HL-60 (cell line): ENCODE measurements around the gene SPATA31D4.

Experiments used
- DNase-seq, 2 experiments: peaks; one replicate each; pipeline ENCODE4 v3.0.0-alpha.2; 2010 to 2020; ENCODE audit warnings: low read depth in 1 of 2, low spot score in 1 of 2
- H3K27ac ChIP-seq: fragments of 250-450 bp; sonication (Bioruptor Pico); replicated peaks from 2 replicates; pipeline ENCODE4 v1.5.1; 2020; ENCODE audit warnings: mild to moderate bottlenecking, moderate library complexity
- H3K27me3 ChIP-seq: fragments of 250-450 bp; sonication (Bioruptor Pico); 2 replicates; pipeline ENCODE4 v1.5.1; 2021; ENCODE audit warnings: mild to moderate bottlenecking, moderate library complexity; ENCODE audit not compliant: insufficient read depth, poor library complexity, severe bottlenecking
- H3K4me3 ChIP-seq: replicated peaks from 2 replicates; pipeline ENCODE4 v1.5.1; 2011; ENCODE audit warnings: mild to moderate bottlenecking, control low read depth, low read length; ENCODE audit not compliant: insufficient read depth
- GABPA ChIP-seq: IDR thresholded peaks from 2 replicates; pipeline ENCODE4 v1.6.1; 2012; ENCODE audit warnings: low read depth
- POLR2AphosphoS5 ChIP-seq: IDR thresholded peaks from 2 replicates; pipeline ENCODE4 v1.6.1; 2012; ENCODE audit warnings: low read depth
- REST ChIP-seq: IDR thresholded peaks from 2 replicates; pipeline ENCODE4 v1.6.1; 2012; ENCODE audit warnings: low read depth; ENCODE audit not compliant: insufficient replicate concordance
- SPI1 ChIP-seq: IDR thresholded peaks from 2 replicates; pipeline ENCODE4 v1.6.1; 2012; ENCODE audit warnings: low read depth, mild to moderate bottlenecking, borderline replicate concordance
- TF ChIP-seq, protein P1 (sequence below): IDR thresholded peaks from one replicate; pipeline ENCODE4 v1.5.1; 2011; ENCODE audit warnings: low read length, control low read depth, inconsistent platforms; ENCODE audit not compliant: insufficient read depth

Gene SPATA31D4

GRCh38 chr9:81894891-81895290, 33.3 kb upstream of the SPATA31D4 start:
- no peak for DNase-seq
- no peaks in the 10 kb centered on the region for H3K27me3 ChIP-seq
- H3K4me3 ChIP-seq, result no peak overlapping the region
- TF ChIP-seq, protein P1, sequence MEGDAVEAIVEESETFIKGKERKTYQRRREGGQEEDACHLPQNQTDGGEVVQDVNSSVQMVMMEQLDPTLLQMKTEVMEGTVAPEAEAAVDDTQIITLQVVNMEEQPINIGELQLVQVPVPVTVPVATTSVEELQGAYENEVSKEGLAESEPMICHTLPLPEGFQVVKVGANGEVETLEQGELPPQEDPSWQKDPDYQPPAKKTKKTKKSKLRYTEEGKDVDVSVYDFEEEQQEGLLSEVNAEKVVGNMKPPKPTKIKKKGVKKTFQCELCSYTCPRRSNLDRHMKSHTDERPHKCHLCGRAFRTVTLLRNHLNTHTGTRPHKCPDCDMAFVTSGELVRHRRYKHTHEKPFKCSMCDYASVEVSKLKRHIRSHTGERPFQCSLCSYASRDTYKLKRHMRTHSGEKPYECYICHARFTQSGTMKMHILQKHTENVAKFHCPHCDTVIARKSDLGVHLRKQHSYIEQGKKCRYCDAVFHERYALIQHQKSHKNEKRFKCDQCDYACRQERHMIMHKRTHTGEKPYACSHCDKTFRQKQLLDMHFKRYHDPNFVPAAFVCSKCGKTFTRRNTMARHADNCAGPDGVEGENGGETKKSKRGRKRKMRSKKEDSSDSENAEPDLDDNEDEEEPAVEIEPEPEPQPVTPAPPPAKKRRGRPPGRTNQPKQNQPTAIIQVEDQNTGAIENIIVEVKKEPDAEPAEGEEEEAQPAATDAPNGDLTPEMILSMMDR, result no peak
- TF ChIP-seq POLR2AphosphoS5, result no peak
- no peak overlapping the region for H3K27ac ChIP-seq

DNA sequence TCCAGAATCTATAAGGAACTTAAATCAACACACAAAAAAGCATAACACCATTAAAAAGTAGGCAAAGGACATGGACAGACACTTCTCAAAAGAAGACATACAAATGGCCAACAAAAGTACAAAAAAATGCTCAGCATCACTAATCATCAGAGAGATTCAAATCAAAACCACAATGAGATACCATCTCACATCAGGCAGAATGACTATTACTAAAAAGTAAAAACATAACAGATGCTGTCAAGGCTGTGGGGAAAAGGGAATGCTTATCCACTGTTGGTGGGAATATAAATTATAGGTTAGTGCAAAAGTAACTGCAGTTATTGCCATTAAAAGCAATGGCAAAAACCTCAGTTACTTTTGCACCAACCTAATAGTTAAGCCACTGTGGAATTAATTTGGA, 32.2 kb upstream of the SPATA31D4 start:
- TF ChIP-seq, protein P1, result no peak
- TF ChIP-seq SPI1 (no peak), REST (no peak), GABPA (no peak), POLR2AphosphoS5 (no peak)
- H3K4me3 ChIP-seq, result no peak overlapping the region
- H3K27me3 ChIP-seq, result no peaks in the 10 kb centered on the region
- no peak overlapping the region for H3K27ac ChIP-seq
- no peak for DNase-seq

GRCh38 chr9:81898851-81899250, 29.4 kb upstream of the SPATA31D4 start:
- TF ChIP-seq SPI1 (no peak), GABPA (no peak), REST (no peak), POLR2AphosphoS5 (no peak)
- TF ChIP-seq, protein P1, result no peak

DNA sequence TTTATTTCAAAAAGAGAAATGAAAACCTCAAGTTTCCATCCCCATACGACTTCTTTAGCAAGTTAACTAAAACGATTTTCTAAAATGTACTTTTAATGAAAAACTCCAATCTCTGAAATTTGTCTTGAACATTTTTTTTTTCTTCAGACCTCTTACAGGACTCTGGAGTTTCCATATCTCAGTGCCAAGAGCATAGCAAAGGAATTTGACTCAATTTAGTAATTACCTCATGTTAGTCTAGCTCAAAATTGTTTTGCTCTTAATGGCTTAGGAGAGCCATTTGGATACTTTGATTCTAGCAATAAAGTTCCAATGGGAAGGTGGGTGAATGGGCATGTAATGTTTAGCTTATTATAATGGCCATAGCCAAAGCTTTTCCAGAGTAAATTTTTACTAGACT, 26.0 kb upstream of the SPATA31D4 start:
- no peak for TF ChIP-seq REST
- TF ChIP-seq GABPA, result no peak
- no peak for TF ChIP-seq POLR2AphosphoS5
- no peak for TF ChIP-seq SPI1
- TF ChIP-seq, protein P1, result no peak
- DNase-seq, result no peak
- Histone ChIP-seq H3K27me3 (no peaks in the 10 kb centered on the region), H3K27ac (no peak overlapping the region), H3K4me3 (no peak overlapping the region)

More at GRCh38 chr9:81898851-81899250, 29.4 kb upstream of the SPATA31D4 start:
- Histone ChIP-seq H3K27me3 (no peaks in the 10 kb centered on the region), H3K27ac (no peak overlapping the region), H3K4me3 (no peak overlapping the region)
- no peak for DNase-seq
